ENCODE results near the gene TEC. TPM values are rescaled to one million over a fixed set of nuclear protein-coding genes. Genes with fewer than 3 reads are reported as not detected.

TEC gene
- total and polyA plus RNA-seq, 2 experiments from 2014 or later: 2.9 to 3.0 TPM

GRCh38 chr4:48258845-48259397 lies 10.7 kb downstream of the TEC start (continued):
- TF ChIP-seq, protein P1, sequence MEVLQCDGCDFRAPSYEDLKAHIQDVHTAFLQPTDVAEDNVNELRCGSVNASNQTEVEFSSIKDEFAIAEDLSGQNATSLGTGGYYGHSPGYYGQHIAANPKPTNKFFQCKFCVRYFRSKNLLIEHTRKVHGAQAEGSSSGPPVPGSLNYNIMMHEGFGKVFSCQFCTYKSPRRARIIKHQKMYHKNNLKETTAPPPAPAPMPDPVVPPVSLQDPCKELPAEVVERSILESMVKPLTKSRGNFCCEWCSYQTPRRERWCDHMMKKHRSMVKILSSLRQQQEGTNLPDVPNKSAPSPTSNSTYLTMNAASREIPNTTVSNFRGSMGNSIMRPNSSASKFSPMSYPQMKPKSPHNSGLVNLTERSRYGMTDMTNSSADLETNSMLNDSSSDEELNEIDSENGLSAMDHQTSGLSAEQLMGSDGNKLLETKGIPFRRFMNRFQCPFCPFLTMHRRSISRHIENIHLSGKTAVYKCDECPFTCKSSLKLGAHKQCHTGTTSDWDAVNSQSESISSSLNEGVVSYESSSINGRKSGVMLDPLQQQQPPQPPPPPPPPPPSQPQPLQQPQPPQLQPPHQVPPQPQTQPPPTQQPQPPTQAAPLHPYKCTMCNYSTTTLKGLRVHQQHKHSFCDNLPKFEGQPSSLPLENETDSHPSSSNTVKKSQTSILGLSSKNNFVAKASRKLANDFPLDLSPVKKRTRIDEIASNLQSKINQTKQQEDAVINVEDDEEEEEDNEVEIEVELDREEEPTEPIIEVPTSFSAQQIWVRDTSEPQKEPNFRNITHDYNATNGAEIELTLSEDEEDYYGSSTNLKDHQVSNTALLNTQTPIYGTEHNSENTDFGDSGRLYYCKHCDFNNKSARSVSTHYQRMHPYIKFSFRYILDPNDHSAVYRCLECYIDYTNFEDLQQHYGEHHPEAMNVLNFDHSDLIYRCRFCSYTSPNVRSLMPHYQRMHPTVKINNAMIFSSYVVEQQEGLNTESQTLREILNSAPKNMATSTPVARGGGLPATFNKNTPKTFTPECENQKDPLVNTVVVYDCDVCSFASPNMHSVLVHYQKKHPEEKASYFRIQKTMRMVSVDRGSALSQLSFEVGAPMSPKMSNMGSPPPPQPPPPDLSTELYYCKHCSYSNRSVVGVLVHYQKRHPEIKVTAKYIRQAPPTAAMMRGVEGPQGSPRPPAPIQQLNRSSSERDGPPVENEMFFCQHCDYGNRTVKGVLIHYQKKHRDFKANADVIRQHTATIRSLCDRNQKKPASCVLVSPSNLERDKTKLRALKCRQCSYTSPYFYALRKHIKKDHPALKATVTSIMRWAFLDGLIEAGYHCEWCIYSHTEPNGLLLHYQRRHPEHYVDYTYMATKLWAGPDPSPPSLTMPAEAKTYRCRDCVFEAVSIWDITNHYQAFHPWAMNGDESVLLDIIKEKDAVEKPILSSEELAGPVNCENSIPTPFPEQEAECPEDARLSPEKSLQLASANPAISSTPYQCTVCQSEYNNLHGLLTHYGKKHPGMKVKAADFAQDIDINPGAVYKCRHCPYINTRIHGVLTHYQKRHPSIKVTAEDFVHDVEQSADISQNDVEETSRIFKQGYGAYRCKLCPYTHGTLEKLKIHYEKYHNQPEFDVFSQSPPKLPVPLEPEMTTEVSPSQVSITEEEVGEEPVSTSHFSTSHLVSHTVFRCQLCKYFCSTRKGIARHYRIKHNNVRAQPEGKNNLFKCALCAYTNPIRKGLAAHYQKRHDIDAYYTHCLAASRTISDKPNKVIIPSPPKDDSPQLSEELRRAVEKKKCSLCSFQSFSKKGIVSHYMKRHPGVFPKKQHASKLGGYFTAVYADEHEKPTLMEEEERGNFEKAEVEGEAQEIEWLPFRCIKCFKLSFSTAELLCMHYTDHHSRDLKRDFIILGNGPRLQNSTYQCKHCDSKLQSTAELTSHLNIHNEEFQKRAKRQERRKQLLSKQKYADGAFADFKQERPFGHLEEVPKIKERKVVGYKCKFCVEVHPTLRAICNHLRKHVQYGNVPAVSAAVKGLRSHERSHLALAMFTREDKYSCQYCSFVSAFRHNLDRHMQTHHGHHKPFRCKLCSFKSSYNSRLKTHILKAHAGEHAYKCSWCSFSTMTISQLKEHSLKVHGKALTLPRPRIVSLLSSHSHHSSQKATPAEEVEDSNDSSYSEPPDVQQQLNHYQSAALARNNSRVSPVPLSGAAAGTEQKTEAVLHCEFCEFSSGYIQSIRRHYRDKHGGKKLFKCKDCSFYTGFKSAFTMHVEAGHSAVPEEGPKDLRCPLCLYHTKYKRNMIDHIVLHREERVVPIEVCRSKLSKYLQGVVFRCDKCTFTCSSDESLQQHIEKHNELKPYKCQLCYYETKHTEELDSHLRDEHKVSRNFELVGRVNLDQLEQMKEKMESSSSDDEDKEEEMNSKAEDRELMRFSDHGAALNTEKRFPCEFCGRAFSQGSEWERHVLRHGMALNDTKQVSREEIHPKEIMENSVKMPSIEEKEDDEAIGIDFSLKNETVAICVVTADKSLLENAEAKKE (CRISPR knock-in tag; IDR thresholded peaks at IDR 0.05): no peak

DNA sequence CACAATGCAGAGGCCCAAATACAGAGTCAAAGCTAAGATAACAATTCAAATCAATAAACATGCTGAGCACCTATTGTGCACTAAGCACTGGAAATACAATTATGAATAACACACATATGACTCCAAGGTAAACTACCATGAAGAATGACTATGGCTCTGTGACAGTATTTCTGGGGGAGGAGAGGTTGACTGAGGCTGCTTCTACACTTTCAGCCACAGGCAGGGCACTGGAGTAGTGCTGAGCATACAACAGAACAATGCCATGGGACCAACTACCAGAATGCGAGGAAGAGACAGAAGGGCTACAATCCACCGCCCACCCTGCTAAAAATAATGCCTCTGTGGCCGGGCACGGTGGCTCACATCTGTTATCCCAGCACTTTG lies 13.7 kb downstream of the TEC start:
- H3K27me3 Mint-ChIP-seq (ENCODE audit: insufficient read depth, low read depth, poor library complexity): peaks cover 3% of the 10 kb centered on the region
- no peak overlapping the region for H2AFZ ChIP-seq
- no peak overlapping the region for H3K27ac Mint-ChIP-seq
- no peaks in the 10 kb centered on the region for H3K9me2 ChIP-seq (ENCODE audit: insufficient read depth)
- no peak overlapping the region for H3K4me2 ChIP-seq
- DNase-seq (ENCODE audit: low spot score) (no peak), ATAC-seq (no peak)
- H3K36me3 ChIP-seq (ENCODE audit: insufficient read depth): no peaks in the 10 kb centered on the region
- no peak overlapping the region for H3K4me3 Mint-ChIP-seq
- H3K9me3 Mint-ChIP-seq: no peaks in the 10 kb centered on the region
- peaks cover 3% of the 10 kb centered on the region; the same call in 1 of the 2 replicates for H4K20me1 ChIP-seq (replicated peaks; ENCODE audit: insufficient read depth)
- 0 out of 2 replicates have a peak, but pooled peaks cover 10% of the 10 kb centered on the region for H3K79me2 ChIP-seq (replicated peaks; ENCODE audit: insufficient read depth)
- no peaks in the 10 kb centered on the region for H3K36me3 Mint-ChIP-seq (ENCODE audit: low read depth)
- no peak overlapping the region for H3K27ac ChIP-seq (ENCODE audit: low read depth)
- no peaks in the 10 kb centered on the region; the same call in 1 of the 2 replicates for H3F3A ChIP-seq (replicated peaks; ENCODE audit: low read depth)
- H3K27me3 ChIP-seq (ENCODE audit: insufficient read depth): no peaks in the 10 kb centered on the region
- peaks cover 4% of the 10 kb centered on the region; the same call in 2 of the 3 replicates for H3K4me1 Mint-ChIP-seq
- no peak overlapping the region for H3K4me3 ChIP-seq
- no peaks in the 10 kb centered on the region for H3K4me1 ChIP-seq (ENCODE audit: insufficient read depth)
- no peak for TF ChIP-seq POLR2AphosphoS5 (IDR thresholded peaks at IDR 0.05; ENCODE audit: low read depth)
- TF ChIP-seq CREB1 (CRISPR knock-in tag; IDR thresholded peaks at IDR 0.05; ENCODE audit: low read depth): no peak
- TF ChIP-seq ZNF114 (CRISPR knock-in tag; IDR thresholded peaks at IDR 0.05): no peak
- no peak for TF ChIP-seq EZH2phosphoT487 (IDR thresholded peaks at IDR 0.05; ENCODE audit: unreplicated experiment)
- TF ChIP-seq JUNB (IDR thresholded peaks at IDR 0.05; ENCODE audit: unreplicated experiment): no peak
- TF ChIP-seq CTCF (conservative IDR thresholded peaks at IDR 0.05; ENCODE audit: low read depth in 2 of 2): no peak
- no peak for TF ChIP-seq ZNF331 (CRISPR knock-in tag; IDR thresholded peaks at IDR 0.05; ENCODE audit: low read depth)
- TF ChIP-seq, protein P1 (CRISPR knock-in tag; IDR thresholded peaks at IDR 0.05): no peak
